Activated CD8-positive, alpha-beta memory T cell treated with anti-CD3 and anti-CD28 coated beads for 4 hours (primary cell): ENCODE results near the gene PDE1C.

Source experiments
- DNase-seq, 2 donors: peaks; one replicate each; pipeline ENCODE4 v3.0.0-alpha.2; 2020; ENCODE audit warnings: low read depth in 2 of 2

Gene PDE1C

GRCh38 chr7:31939076-31939475 lies 131.1 kb downstream of the PDE1C start:
- DNase-seq = no peak

- no peak for DNase-seq
Observed at GRCh38 chr7:31938650-31939049, 131.6 kb downstream of the PDE1C start.

GRCh38 chr7:31937982-31938381 lies 132.2 kb downstream of the PDE1C start:
- no peak for DNase-seq

GRCh38 chr7:31935124-31936054 lies 134.8 kb downstream of the PDE1C start:
- DNase-seq = no peak

GRCh38 chr7:31934551-31934950 lies 135.7 kb downstream of the PDE1C start:
- DNase-seq = no peak

GRCh38 chr7:31933481-31933880 lies 136.7 kb downstream of the PDE1C start:
- no peak for DNase-seq

- DNase-seq = no peak
Observed at GRCh38 chr7:31926991-31927584, 143.1 kb downstream of the PDE1C start.

GRCh38 chr7:31925753-31926454 lies 144.3 kb downstream of the PDE1C start:
- no peak for DNase-seq

GRCh38 chr7:31924251-31924650 lies 146.0 kb downstream of the PDE1C start:
- DNase-seq = no peak

GRCh38 chr7:31922848-31923247 lies 147.4 kb downstream of the PDE1C start:
- no peak for DNase-seq

GRCh38 chr7:31921047-31921446 lies 149.2 kb downstream of the PDE1C start:
- DNase-seq = no peak

- DNase-seq = no peak
Observed at GRCh38 chr7:31919678-31920369, 150.4 kb downstream of the PDE1C start.

- DNase-seq = no peak
Observed at GRCh38 chr7:31918706-31919393, 151.4 kb downstream of the PDE1C start.

- DNase-seq = no peak
Observed at GRCh38 chr7:31917256-31917655, 153.0 kb downstream of the PDE1C start.

GRCh38 chr7:31910191-31910590 lies 160.0 kb downstream of the PDE1C start:
- DNase-seq = no peak

- no peak for DNase-seq
Observed at GRCh38 chr7:31906479-31907171, 163.6 kb downstream of the PDE1C start.

GRCh38 chr7:31903962-31904361 lies 166.2 kb downstream of the PDE1C start:
- no peak for DNase-seq

GRCh38 chr7:31899356-31899927 lies 170.8 kb downstream of the PDE1C start:
- DNase-seq = no peak

GRCh38 chr7:31896925-31897324 lies 173.3 kb downstream of the PDE1C start:
- no peak for DNase-seq

GRCh38 chr7:31894308-31894707 lies 175.9 kb downstream of the PDE1C start:
- DNase-seq = no peak
